Suprapubic skin (tissue), 4 donors: ENCODE measurements around the gene SERPINI1. TPM values are rescaled to one million over a fixed set of nuclear protein-coding genes. Genes with fewer than 3 reads are reported as not detected.

ENCODE experiments used
- DNase-seq, 2 donors: peaks; one replicate each; pipeline ENCODE4 v3.0.0-alpha.2; 2019; ENCODE audit warnings: low spot score in 2 of 2
- H3K27ac ChIP-seq: fragments of 200-600 bp; sonication (generic); one replicate; pipeline ENCODE4 v1.5.1; 2019
- H3K27me3 ChIP-seq: fragments of 200-600 bp; sonication (generic); one replicate; pipeline ENCODE4 v1.5.1; 2019
- H3K36me3 ChIP-seq: fragments of 200-600 bp; sonication (generic); one replicate; pipeline ENCODE4 v1.5.1; 2019
- H3K4me1 ChIP-seq: fragments of 200-600 bp; sonication (generic); one replicate; pipeline ENCODE4 v1.5.1; 2019
- H3K4me3 ChIP-seq: fragments of 200-600 bp; sonication (generic); one replicate; pipeline ENCODE4 v1.5.1; 2019; ENCODE audit warnings: mild to moderate bottlenecking
- H3K9me3 ChIP-seq: fragments of 200-600 bp; sonication (generic); one replicate; pipeline ENCODE4 v1.5.1; 2019
- EP300 ChIP-seq: sonication (generic); formaldehyde crosslinking; IDR thresholded peaks from one replicate; pipeline ENCODE4 v1.6.1; 2017; ENCODE audit warnings: antibody characterized with exemption
- POLR2A ChIP-seq, 2 donors: fragments of 450-650 bp; IDR thresholded peaks; one replicate each; pipeline ENCODE4 v1.6.1; 2017; ENCODE audit warnings: antibody characterized with exemption in 2 of 2, mild to moderate bottlenecking in 2 of 2, moderate library complexity in 2 of 2
- POLR2AphosphoS5 ChIP-seq, 3 donors: sonication (generic); formaldehyde crosslinking; IDR thresholded peaks; one replicate each; pipeline ENCODE4 v1.6.1; 2017; ENCODE audit warnings: antibody characterized with exemption in 3 of 3
- WGBS: methylation state at CpG from one replicate; pipeline ENCODE4 v1.1.5; 2018; 5-methylcytosine and 5-hydroxymethylcytosine counted together
- total RNA-seq, 4 donors: library from RNA; depleted of rRNA; stranded (reverse); fragments of >200 nt; gene quantifications; one replicate each; pipeline ENCODE4 v1.1.0, GENCODE V29; 2016
- TF ChIP-seq, protein P1 (sequence below), 2 donors: fragments of 200-600 bp in 1 of 2; fragments of 450-650 bp in 1 of 2; sonication (generic) in 1 of 2; IDR thresholded peaks; one replicate each; pipeline ENCODE4 v1.5.1; 2016 to 2019; ENCODE audit warnings: antibody characterized with exemption in 2 of 2, mild to moderate bottlenecking in 1 of 2, moderate library complexity in 1 of 2

The SERPINI1 gene
- total RNA-seq, 4 donors from 2014 or later: 1.6 to 3.0 (median 2.0) TPM

DNA sequence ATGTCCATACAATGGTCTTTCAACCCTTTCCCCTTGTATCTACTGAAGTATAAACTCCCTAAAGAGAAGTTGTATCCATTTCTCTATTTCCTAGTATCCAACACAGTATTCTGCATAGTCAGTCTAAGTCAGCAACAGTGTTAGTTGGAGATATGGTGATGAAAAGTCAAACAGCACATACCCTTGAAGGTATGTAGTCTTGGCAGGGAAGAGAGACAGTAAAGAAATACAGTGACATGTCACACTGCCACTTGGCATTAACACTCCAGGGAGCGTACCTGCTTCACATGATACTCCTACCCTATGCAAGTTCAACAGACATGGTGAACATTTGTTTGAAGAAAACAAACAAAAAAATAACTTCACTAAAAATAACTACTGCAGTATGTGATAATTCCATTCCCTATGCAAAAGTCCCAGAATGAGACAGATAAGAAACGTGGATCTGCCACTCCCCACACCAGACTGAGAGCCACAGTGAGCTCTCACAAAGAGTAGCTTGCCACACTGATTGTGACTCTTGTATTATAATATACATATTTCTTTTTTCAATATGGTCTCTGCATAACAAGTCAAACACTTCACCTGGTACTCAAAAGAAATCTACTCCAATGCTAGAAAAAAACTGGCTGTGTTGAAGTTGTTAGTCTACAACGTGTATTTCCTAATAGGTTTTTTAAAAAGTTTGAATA, 6.7 kb upstream of the SERPINI1 start:
- H3K27me3 ChIP-seq: no peaks in the 10 kb centered on the region
- H3K27ac ChIP-seq: no peak overlapping the region
- no peaks in the 10 kb centered on the region for H3K9me3 ChIP-seq
- TF ChIP-seq POLR2AphosphoS5 (IDR thresholded peaks at IDR 0.05) (no peak), POLR2A (IDR thresholded peaks at IDR 0.05) (no peak), EP300 (no peak)
- TF ChIP-seq, protein P1, sequence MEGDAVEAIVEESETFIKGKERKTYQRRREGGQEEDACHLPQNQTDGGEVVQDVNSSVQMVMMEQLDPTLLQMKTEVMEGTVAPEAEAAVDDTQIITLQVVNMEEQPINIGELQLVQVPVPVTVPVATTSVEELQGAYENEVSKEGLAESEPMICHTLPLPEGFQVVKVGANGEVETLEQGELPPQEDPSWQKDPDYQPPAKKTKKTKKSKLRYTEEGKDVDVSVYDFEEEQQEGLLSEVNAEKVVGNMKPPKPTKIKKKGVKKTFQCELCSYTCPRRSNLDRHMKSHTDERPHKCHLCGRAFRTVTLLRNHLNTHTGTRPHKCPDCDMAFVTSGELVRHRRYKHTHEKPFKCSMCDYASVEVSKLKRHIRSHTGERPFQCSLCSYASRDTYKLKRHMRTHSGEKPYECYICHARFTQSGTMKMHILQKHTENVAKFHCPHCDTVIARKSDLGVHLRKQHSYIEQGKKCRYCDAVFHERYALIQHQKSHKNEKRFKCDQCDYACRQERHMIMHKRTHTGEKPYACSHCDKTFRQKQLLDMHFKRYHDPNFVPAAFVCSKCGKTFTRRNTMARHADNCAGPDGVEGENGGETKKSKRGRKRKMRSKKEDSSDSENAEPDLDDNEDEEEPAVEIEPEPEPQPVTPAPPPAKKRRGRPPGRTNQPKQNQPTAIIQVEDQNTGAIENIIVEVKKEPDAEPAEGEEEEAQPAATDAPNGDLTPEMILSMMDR (IDR thresholded peaks at IDR 0.05): no peak
- DNase-seq: no peak
- 63% methylated on average over 3 of the region's 3 CpGs for WGBS
- peaks cover 45% of the 10 kb centered on the region for H3K4me1 ChIP-seq
- no peaks in the 10 kb centered on the region for H3K36me3 ChIP-seq
- no peak overlapping the region for H3K4me3 ChIP-seq

DNA sequence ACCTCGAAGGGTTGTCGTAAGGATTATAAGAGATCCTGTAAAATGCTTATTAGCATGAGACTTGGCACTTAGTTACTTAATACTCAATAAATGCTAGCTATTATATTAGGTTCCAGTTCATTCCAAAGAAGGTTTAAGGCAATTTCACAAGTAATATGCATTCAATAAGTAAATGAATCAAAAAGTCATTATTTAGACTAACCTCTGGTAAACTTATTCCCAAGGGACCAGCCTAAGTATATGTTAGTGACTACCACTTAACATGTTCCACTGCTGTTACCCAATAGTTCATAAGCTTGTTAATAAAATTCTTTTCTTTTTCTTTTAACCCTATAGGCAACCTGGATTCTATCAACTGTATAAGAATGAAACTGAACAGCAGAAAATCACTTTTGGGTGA, 5.9 kb upstream of the SERPINI1 start:
- WGBS: 59% methylated on average over 2 of the region's 2 CpGs
- no peak overlapping the region for H3K4me3 ChIP-seq
- H3K27ac ChIP-seq: no peak overlapping the region
- DNase-seq: no peak
- TF ChIP-seq POLR2A (IDR thresholded peaks at IDR 0.05) (no peak), POLR2AphosphoS5 (IDR thresholded peaks at IDR 0.05) (no peak), EP300 (no peak)
- TF ChIP-seq, protein P1 (IDR thresholded peaks at IDR 0.05): no peak
- H3K9me3 ChIP-seq: no peaks in the 10 kb centered on the region
- H3K4me1 ChIP-seq: peaks cover 44% of the 10 kb centered on the region
- H3K27me3 ChIP-seq: no peaks in the 10 kb centered on the region
- H3K36me3 ChIP-seq: no peaks in the 10 kb centered on the region

DNA sequence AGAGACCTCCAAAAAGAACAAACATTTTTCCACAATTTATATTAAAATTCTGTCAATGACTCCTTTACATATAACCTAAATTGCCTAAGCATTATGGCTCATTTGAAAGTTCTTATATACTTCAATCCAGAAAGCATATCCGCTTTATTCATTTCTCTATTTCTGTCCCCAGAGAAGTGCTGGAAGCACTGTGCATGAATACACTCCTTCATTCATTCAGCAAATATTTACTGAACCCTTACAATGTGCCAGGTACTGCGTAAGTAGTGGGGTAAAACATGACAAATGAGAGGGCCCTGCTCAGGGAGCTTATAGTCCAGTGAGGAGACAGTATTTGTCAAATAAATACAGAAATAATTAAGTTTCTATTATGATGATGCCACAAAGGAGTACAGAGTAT, 4.1 kb upstream of the SERPINI1 start:
- Histone ChIP-seq H3K27ac (no peak overlapping the region), H3K36me3 (no peaks in the 10 kb centered on the region), H3K4me3 (no peak overlapping the region), H3K27me3 (no peaks in the 10 kb centered on the region), H3K9me3 (no peaks in the 10 kb centered on the region), H3K4me1 (peaks cover 45% of the 10 kb centered on the region)
- WGBS: 92% methylated on average over 2 of the region's 2 CpGs
- TF ChIP-seq POLR2AphosphoS5 (IDR thresholded peaks at IDR 0.05): no peak
- DNase-seq: no peak

DNA sequence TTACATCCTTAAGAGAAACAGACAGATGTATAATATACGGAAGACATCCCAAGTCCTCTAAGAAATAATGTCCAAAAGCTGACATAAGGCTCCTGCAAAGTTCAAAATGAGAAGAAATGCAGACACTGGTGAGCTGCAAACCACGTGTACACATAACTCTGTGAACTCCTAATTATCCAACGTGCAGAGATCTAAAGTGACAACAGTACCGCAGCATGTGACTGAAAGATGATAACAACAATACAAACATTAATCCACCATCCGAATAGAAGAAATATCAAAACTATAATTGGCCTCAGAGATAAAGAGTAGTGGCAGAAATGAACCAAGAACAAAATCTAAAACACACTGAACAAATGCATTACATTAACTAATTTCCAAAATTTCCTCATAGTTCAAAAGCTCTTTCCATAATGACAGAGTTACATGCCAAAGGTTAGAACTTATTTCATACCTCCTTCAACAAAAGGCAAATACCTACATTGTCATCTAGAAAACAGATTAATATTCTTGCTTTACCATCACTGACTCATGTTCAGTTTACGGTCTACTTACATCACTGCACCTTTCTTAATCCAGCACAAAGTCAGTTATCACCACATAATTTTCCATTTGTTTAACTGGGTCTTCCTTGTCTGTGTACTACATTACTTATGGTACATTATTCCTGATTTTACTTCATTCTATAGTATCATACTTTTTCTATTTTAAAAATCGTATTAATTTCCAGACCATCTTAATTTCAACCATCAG, 3.0 kb upstream of the SERPINI1 start:
- no peaks in the 10 kb centered on the region for H3K9me3 ChIP-seq
- 63% methylated on average over 7 of the region's 7 CpGs for WGBS
- H3K36me3 ChIP-seq: no peaks in the 10 kb centered on the region
- no peak overlapping the region for H3K4me3 ChIP-seq
- H3K27me3 ChIP-seq: no peaks in the 10 kb centered on the region
- peaks cover 52% of the 10 kb centered on the region for H3K4me1 ChIP-seq
- TF ChIP-seq, protein P1 (IDR thresholded peaks at IDR 0.05): no peak
- TF ChIP-seq POLR2AphosphoS5 (IDR thresholded peaks at IDR 0.05): no peak
- TF ChIP-seq EP300: no peak
- TF ChIP-seq POLR2A (IDR thresholded peaks at IDR 0.05): no peak
- H3K27ac ChIP-seq: no peak overlapping the region
- no peak for DNase-seq

DNA sequence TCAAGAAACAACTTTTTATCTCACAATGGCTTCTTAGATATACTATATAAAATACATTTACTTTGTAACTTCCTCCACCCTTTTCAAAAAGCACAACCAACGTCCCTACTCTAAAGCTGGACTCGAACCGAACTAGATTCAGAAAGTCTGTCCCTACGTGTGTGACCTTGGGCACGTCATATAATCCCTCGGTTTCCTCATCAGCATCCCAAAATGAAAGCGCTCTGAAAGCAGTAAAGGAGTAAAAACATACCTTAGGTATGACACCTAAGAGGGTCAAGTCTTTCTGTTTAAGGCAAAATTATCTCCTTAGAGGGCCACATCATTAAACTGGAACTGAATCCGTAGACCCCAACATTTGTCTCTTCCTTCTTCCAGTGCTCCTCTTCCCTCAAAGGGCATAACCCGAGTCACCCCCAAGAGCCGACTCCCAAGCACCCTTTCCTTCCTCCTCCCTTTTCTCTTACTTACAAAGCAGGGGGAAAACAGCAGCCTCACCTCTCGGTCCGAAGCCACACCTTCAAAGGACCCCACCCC, 1.5 kb upstream of the SERPINI1 start:
- H3K4me1 ChIP-seq: peaks cover 39% of the 10 kb centered on the region
- peak overlapping the region; percentile 87 for H3K27ac ChIP-seq
- DNase-seq: no peak
- H3K27me3 ChIP-seq: no peaks in the 10 kb centered on the region
- H3K9me3 ChIP-seq: no peaks in the 10 kb centered on the region
- under 1% methylated on average over 12 of the region's 12 CpGs for WGBS
- no peak for TF ChIP-seq POLR2AphosphoS5 (IDR thresholded peaks at IDR 0.05)
- TF ChIP-seq EP300: no peak
- TF ChIP-seq, protein P1 (IDR thresholded peaks at IDR 0.05): no peak
- TF ChIP-seq POLR2A (IDR thresholded peaks at IDR 0.05): no peak
- H3K36me3 ChIP-seq: no peaks in the 10 kb centered on the region
- H3K4me3 ChIP-seq: peak overlapping the region; percentile 74
